Keratinocyte (primary cell): Measurements from ENCODE around the gene TRIM67. TPM values are rescaled to one million over a fixed set of nuclear protein-coding genes. Genes with fewer than 3 reads are reported as not detected.

Source experiments
- DNase-seq: peaks from one replicate; pipeline ENCODE4 v3.0.0-alpha.2; 2011; ENCODE audit warnings: low read depth, missing footprints, low spot score
- FAIRE-seq: peaks from 2 replicates; lab custom pipeline; 2011; peaks lifted over from hg19 to GRCh38; lab: Jason Lieb, UNC
- H2AFZ ChIP-seq: 2 replicates; pipeline ENCODE4 v1.6.0; 2012; ENCODE audit warnings: low read length, control low read depth, inconsistent platforms; ENCODE audit not compliant: control insufficient read depth
- H3K27ac ChIP-seq: 2 replicates; pipeline ENCODE4 v1.5.1; 2011; ENCODE audit warnings: low read length; ENCODE audit not compliant: control insufficient read depth, insufficient read depth
- H3K27me3 ChIP-seq: 3 replicates; pipeline ENCODE4 v1.6.0; 2011; ENCODE audit warnings: low read length; ENCODE audit not compliant: control insufficient read depth, insufficient read depth; ENCODE audit errors: extremely low read depth
- H3K36me3 ChIP-seq, 2 experiments: 2 replicates in 1 of 2; 3 replicates in 1 of 2; pipeline ENCODE4 v1.5.1; 2011; ENCODE audit warnings: low read length in 2 of 2, mild to moderate bottlenecking in 1 of 2; ENCODE audit not compliant: control insufficient read depth in 2 of 2, insufficient read depth in 2 of 2; ENCODE audit errors: extremely low read depth in 1 of 2
- H3K4me1 ChIP-seq: 3 replicates; pipeline ENCODE4 v1.5.1; 2011; ENCODE audit warnings: low read length; ENCODE audit not compliant: control insufficient read depth, insufficient read depth; ENCODE audit errors: extremely low read depth
- H3K4me2 ChIP-seq: 3 replicates; pipeline ENCODE4 v1.6.0; 2011; ENCODE audit warnings: low read depth, low read length; ENCODE audit not compliant: control insufficient read depth, insufficient read depth; ENCODE audit errors: extremely low read depth
- H3K4me3 ChIP-seq, 3 experiments: fragments of 200-600 bp in 1 of 3; sonication (generic) in 1 of 3; 2 replicates in 2 of 3; 3 replicates in 1 of 3; pipeline ENCODE4 v1.5.1; 2011 to 2016; ENCODE audit warnings: low read length in 3 of 3, mild to moderate bottlenecking in 3 of 3, control low read depth in 2 of 3, inconsistent platforms in 1 of 3, low read depth in 1 of 3, mixed read lengths in 1 of 3, mixed run types in 1 of 3, moderate library complexity in 1 of 3; ENCODE audit not compliant: control insufficient read depth in 2 of 3, insufficient read depth in 2 of 3; ENCODE audit errors: extremely low read depth in 1 of 3
- H3K79me2 ChIP-seq: 2 replicates; pipeline ENCODE4 v1.6.0; 2012; ENCODE audit warnings: low read length; ENCODE audit not compliant: control insufficient read depth, insufficient read depth
- H3K9ac ChIP-seq: 3 replicates; pipeline ENCODE4 v1.6.0; 2011; ENCODE audit warnings: low read length; ENCODE audit not compliant: control insufficient read depth, insufficient read depth; ENCODE audit errors: extremely low read depth
- H3K9me1 ChIP-seq: 3 replicates; pipeline ENCODE4 v1.6.0; 2011; ENCODE audit warnings: low read length; ENCODE audit not compliant: control insufficient read depth, insufficient read depth; ENCODE audit errors: extremely low read depth
- H3K9me3 ChIP-seq: 2 replicates; pipeline ENCODE4 v1.5.1; 2012; ENCODE audit warnings: low read depth, low read length; ENCODE audit not compliant: control insufficient read depth
- H4K20me1 ChIP-seq: 3 replicates; pipeline ENCODE4 v1.6.0; 2011; ENCODE audit warnings: low read length; ENCODE audit not compliant: control insufficient read depth, insufficient read depth; ENCODE audit errors: extremely low read depth
- CTCF ChIP-seq, 3 experiments: IDR thresholded peaks in 1 of 3; conservative IDR thresholded peaks in 1 of 3; optimal IDR thresholded peaks in 1 of 3; 2 replicates in 2 of 3; 3 replicates in 1 of 3; pipeline versions ENCODE3 to v1.5.1; 2011; ENCODE audit warnings: low read length in 3 of 3, mild to moderate bottlenecking in 3 of 3, moderate library complexity in 2 of 3, control low read depth in 1 of 3, inconsistent platforms in 1 of 3; ENCODE audit not compliant: insufficient read depth in 2 of 3; ENCODE audit errors: extremely low read depth in 1 of 3
- EZH2 ChIP-seq: IDR thresholded peaks from one replicate; pipeline ENCODE4 v1.6.1; 2012; ENCODE audit warnings: inconsistent platforms, mild to moderate bottlenecking, low read length, moderate library complexity
- dilution Hi-C: fragments of 300-500 bp; cut with MboI; formaldehyde crosslinking; loops from one replicate; pipeline ENCODE4 v1.7.0; 2020; ENCODE audit warnings: low sequenced_read_pairs; ENCODE audit not compliant: extremely low pct_ligation_motif_present
- polyA plus RNA-seq, 5 experiments: library from polyadenylated mRNA; depleted of rRNA in 3 of 5; stranded (reverse) in 3 of 5; stranded (forward) in 1 of 5; unstranded in 1 of 5; fragments of >200 nt; gene quantifications; 1 replicate in 1 of 5; 2 replicates in 3 of 5; 3 replicates in 1 of 5; pipeline versions ENCODE4 v1.2.1 to v1.2.3, GENCODE V29; 2011 to 2012; ENCODE audit warnings: missing spikeins in 2 of 5, low read depth in 1 of 5, low replicate concordance in 1 of 5

The TRIM67 gene
- polyA plus RNA-seq, 1 donor (not counting 4 experiments of a cell fraction or from before 2014, with no cell fraction given), result not detected

GRCh38 chr1:231240883-231241735 lies 79.3 kb downstream of the TRIM67 start, which contains the start of gene GNPAT:
GNPAT (plus strand) TSS chr1:231241212; CDS start chr1:231241379, 167 bp downstream.
- Histone ChIP-seq H4K20me1 (no peaks in the 10 kb centered on the region), H3K4me1 (peaks cover 12% of the 10 kb centered on the region), H3K4me2 (peak within 1 kb of the TSS; percentile 87), H3K9me1 (no peaks in the 10 kb centered on the region), H2AFZ (peak within 1 kb of the TSS; percentile 99), H3K27me3 (no peaks in the 10 kb centered on the region), H3K79me2 (peaks cover 62% of the 10 kb centered on the region), H3K9me3 (no peaks in the 10 kb centered on the region), H3K9ac (peak within 1 kb of the TSS; percentile 96), H3K36me3 (peaks cover 11 to 14% of the 10 kb centered on the region in 2 experiments), H3K27ac (peak within 1 kb of the TSS; percentile 89), H3K4me3 (peak within 1 kb of the TSS; percentile 88 to 97 (median 96))
- TF ChIP-seq EZH2 (no peak), CTCF (optimal IDR thresholded peaks at IDR 0.05 in 1 of 3, IDR thresholded peaks at IDR 0.05 in 1 of 3, conservative IDR thresholded peaks at IDR 0.05 in 1 of 3; ENCODE audit: extremely low read depth in 1 of 3, insufficient read depth in 2 of 3, low read length in 3 of 3) (no peak)
- FAIRE-seq, result no peak
- DNase-seq, result peak; percentile 38
- dilution Hi-C loops, result no loop called here

- Histone ChIP-seq H3K36me3 (peaks cover 9% of the 10 kb centered on the region in 2 experiments), H3K4me1 (peaks cover 12% of the 10 kb centered on the region), H3K4me2 (peak overlapping the region; percentile 87), H2AFZ (peak overlapping the region; percentile 99), H3K9ac (peak overlapping the region; percentile 96), H3K79me2 (peaks cover 65% of the 10 kb centered on the region), H3K9me3 (no peaks in the 10 kb centered on the region), H3K9me1 (no peaks in the 10 kb centered on the region), H3K27ac (peak overlapping the region; percentile 89), H3K27me3 (no peaks in the 10 kb centered on the region), H4K20me1 (no peaks in the 10 kb centered on the region), H3K4me3 (peak overlapping the region; percentile 88 to 97 (median 96))
- TF ChIP-seq CTCF (optimal IDR thresholded peaks at IDR 0.05 in 1 of 3, IDR thresholded peaks at IDR 0.05 in 1 of 3, conservative IDR thresholded peaks at IDR 0.05 in 1 of 3; ENCODE audit: extremely low read depth in 1 of 3, insufficient read depth in 2 of 3, low read length in 3 of 3) (no peak), EZH2 (no peak)
- FAIRE-seq, result no peak
- DNase-seq, result no peak
- dilution Hi-C loops, result no loop called here
These were observed 79.9 kb downstream of the TRIM67 start for GRCh38 chr1:231241750-231242149.
